IMR-90 (cell line): ENCODE results near the gene KIAA1328. TPM values are rescaled to one million over a fixed set of nuclear protein-coding genes. Genes with fewer than 3 reads are reported as not detected.

ENCODE experiments used
- ATAC-seq: fragments of 200-7000 bp; cut with Tn5 transposase; 2 replicates; pipeline ENCODE4 v1.9.1; 2020; ENCODE audit warnings: low read depth, mild to moderate bottlenecking, moderate library complexity
- BruUV-seq: library from RNA; stranded (reverse); fragments of 400-500 nt; replicated peaks from 2 replicates; lab custom pipeline; 2021; lab: Mats Ljungman, UMichigan
- CTCF ChIA-PET: fragments of 300-600 bp; formaldehyde crosslinking; extraction: SDS; loops from one replicate; lab custom pipeline; 2021; ENCODE audit warnings: antibody characterized with exemption; lab: Yijun Ruan, JAX
- POLR2A ChIA-PET: fragments of 300-600 bp; sonication (Branson Sonifier 250); formaldehyde crosslinking; loops from one replicate; lab custom pipeline; 2022; ENCODE audit warnings: antibody characterized with exemption; ENCODE audit not compliant: unreplicated experiment; lab: Charles Lee
- DNase-seq: peaks from one replicate; pipeline ENCODE4 v3.0.0; 2013
- H2AFZ ChIP-seq: replicated peaks from 2 replicates; pipeline ENCODE3; 2013; ENCODE audit warnings: low read length, mild to moderate bottlenecking; ENCODE audit not compliant: poor library complexity
- H2AK5ac ChIP-seq: 2 replicates; pipeline ENCODE4 v1.6.1; 2013; ENCODE audit warnings: low read depth, low read length, inconsistent platforms
- H2AK9ac ChIP-seq: replicated peaks from 2 replicates; pipeline ENCODE3; 2013; ENCODE audit warnings: mild to moderate bottlenecking, low read depth, low read length, moderate library complexity; ENCODE audit not compliant: poor library complexity
- H2BK120ac ChIP-seq: 2 replicates; pipeline ENCODE4 v1.6.1; 2013; ENCODE audit warnings: low read depth, low read length, inconsistent platforms
- H2BK15ac ChIP-seq: 3 replicates; pipeline ENCODE4 v1.6.1; 2013; ENCODE audit warnings: low read depth, low read length, inconsistent platforms
- H2BK20ac ChIP-seq: 2 replicates; pipeline ENCODE4 v1.6.1; 2013; ENCODE audit warnings: low read depth, mild to moderate bottlenecking, inconsistent platforms, low read length, moderate library complexity
- H2BK5ac ChIP-seq: 2 replicates; pipeline ENCODE4 v1.6.1; 2013; ENCODE audit warnings: mild to moderate bottlenecking, low read depth, low read length, inconsistent platforms; ENCODE audit not compliant: poor library complexity, severe bottlenecking
- H3K14ac ChIP-seq: replicated peaks from 2 replicates; pipeline ENCODE4 v1.6.1; 2013; ENCODE audit warnings: low read depth, low read length, inconsistent platforms
- H3K18ac ChIP-seq: 2 replicates; pipeline ENCODE4 v1.6.1; 2013; ENCODE audit warnings: low read depth, low read length, control low read depth
- H3K23ac ChIP-seq: 2 replicates; pipeline ENCODE4 v1.6.1; 2013; ENCODE audit warnings: low read depth, low read length, inconsistent platforms
- H3K27ac ChIP-seq: 2 replicates; pipeline ENCODE4 v1.5.1; 2013; ENCODE audit warnings: mild to moderate bottlenecking, control low read depth, low read length; ENCODE audit not compliant: insufficient read depth
- H3K27me3 ChIP-seq: 2 replicates; pipeline ENCODE4 v1.6.1; 2013; ENCODE audit warnings: low read length; ENCODE audit not compliant: control insufficient read depth, insufficient read depth
- H3K36me3 ChIP-seq: 2 replicates; pipeline ENCODE4 v1.6.1; 2013; ENCODE audit warnings: low read length, mixed read lengths; ENCODE audit not compliant: control insufficient read depth, insufficient read depth
- H3K4ac ChIP-seq: 2 replicates; pipeline ENCODE4 v1.6.1; 2013; ENCODE audit warnings: low read depth, low read length, inconsistent platforms
- H3K4me1 ChIP-seq: 2 replicates; pipeline ENCODE4 v1.6.1; 2013; ENCODE audit warnings: low read length, mixed read lengths; ENCODE audit not compliant: control insufficient read depth, insufficient read depth
- H3K4me2 ChIP-seq: 2 replicates; pipeline ENCODE4 v1.6.1; 2013; ENCODE audit warnings: low read depth, mild to moderate bottlenecking, control low read depth, low read length, moderate library complexity
- H3K4me3 ChIP-seq: 2 replicates; pipeline ENCODE4 v1.5.1; 2013; ENCODE audit warnings: low read depth, mild to moderate bottlenecking, control low read depth, low read length, moderate library complexity; ENCODE audit not compliant: insufficient read depth
- H3K56ac ChIP-seq: 2 replicates; pipeline ENCODE4 v1.6.1; 2013; ENCODE audit warnings: low read length, inconsistent platforms; ENCODE audit not compliant: insufficient read depth; ENCODE audit errors: extremely low read depth
- H3K79me1 ChIP-seq, 2 experiments: 2 replicates each; pipeline ENCODE4 v1.6.1; 2013; ENCODE audit warnings: low read length in 2 of 2, inconsistent platforms in 1 of 2, low read depth in 1 of 2
- H3K9ac ChIP-seq: 2 replicates; pipeline ENCODE4 v1.6.1; 2013; ENCODE audit warnings: low read depth, low read length, control low read depth
- H3K9me1 ChIP-seq: 2 replicates; pipeline ENCODE4 v1.6.1; 2013; ENCODE audit warnings: low read length, inconsistent platforms; ENCODE audit not compliant: insufficient read depth
- H3K9me3 ChIP-seq: 2 replicates; pipeline ENCODE4 v1.6.1; 2013; ENCODE audit warnings: low read length; ENCODE audit not compliant: control insufficient read depth, insufficient read depth
- H4K20me1 ChIP-seq: 2 replicates; pipeline ENCODE4 v1.6.1; 2013; ENCODE audit warnings: low read length, inconsistent platforms; ENCODE audit not compliant: insufficient read depth
- H4K5ac ChIP-seq: 2 replicates; pipeline ENCODE4 v1.6.1; 2013; ENCODE audit warnings: mild to moderate bottlenecking, low read depth, low read length, control low read depth
- H4K8ac ChIP-seq, 2 experiments: 2 replicates each; pipeline ENCODE4 v1.6.1; 2013; ENCODE audit warnings: low read depth in 2 of 2, low read length in 2 of 2, control low read depth in 1 of 2, inconsistent platforms in 1 of 2
- H4K91ac ChIP-seq: 2 replicates; pipeline ENCODE4 v1.6.1; 2013; ENCODE audit warnings: low read depth, low read length, inconsistent platforms; ENCODE audit not compliant: insufficient read depth
- BHLHE40 ChIP-seq: fragments of 150-350 bp; IDR thresholded peaks from 2 replicates; pipeline ENCODE4 v1.6.1; 2016; ENCODE audit warnings: mild to moderate bottlenecking, low read depth, low read length
- CEBPB ChIP-seq: IDR thresholded peaks from 2 replicates; pipeline ENCODE4 v1.6.1; 2012; ENCODE audit warnings: low read depth, low read length, improper control_type of control experiment
- FOS ChIP-seq: fragments of 150-350 bp; IDR thresholded peaks from 2 replicates; pipeline ENCODE4 v1.6.1; 2016; ENCODE audit warnings: low read depth, low read length
- MAFK ChIP-seq: IDR thresholded peaks from 2 replicates; pipeline ENCODE4 v1.6.1; 2012; ENCODE audit warnings: low read depth, low read length, improper control_type of control experiment
- MAZ ChIP-seq: IDR thresholded peaks from 2 replicates; pipeline ENCODE4 v1.6.1; 2012; ENCODE audit warnings: low read depth, mild to moderate bottlenecking, low read length, improper control_type of control experiment, moderate library complexity, borderline replicate concordance
- RCOR1 ChIP-seq: IDR thresholded peaks from 2 replicates; pipeline ENCODE4 v1.6.1; 2012; ENCODE audit warnings: mild to moderate bottlenecking, low read length, improper control_type of control experiment; ENCODE audit not compliant: insufficient replicate concordance
- RFX5 ChIP-seq: IDR thresholded peaks from 2 replicates; pipeline ENCODE4 v1.8.0; 2012; ENCODE audit warnings: low read depth, mild to moderate bottlenecking, low read length, moderate library complexity
- SMC3 ChIP-seq: fragments of 150-350 bp; IDR thresholded peaks from 2 replicates; pipeline ENCODE4 v1.6.1; 2016; ENCODE audit warnings: low read depth, mild to moderate bottlenecking, antibody characterized with exemption, low read length, moderate library complexity
- dilution Hi-C: fragments of 300-500 bp; cut with HindIII; formaldehyde crosslinking; loops from one replicate; pipeline ENCODE4 v1.14.3; 2018; ENCODE audit warnings: low sequenced_read_pairs; ENCODE audit not compliant: unreplicated experiment
- in situ Hi-C: fragments of 300-500 bp; cut with MboI; formaldehyde crosslinking; loops from 3 replicates; pipeline ENCODE4 v1.14.3; 2019; ENCODE audit warnings: low sequenced_read_pairs, inconsistent platforms, mixed read lengths
- intact Hi-C: fragments of 100-400 bp; cut with micrococcal nuclease; formaldehyde crosslinking; loops from 2 replicates; pipeline ENCODE4 v1.10.0; 2022
- polyA plus RNA-seq, 3 experiments: library from polyadenylated mRNA; depleted of rRNA; stranded (reverse); fragments of >200 nt; gene quantifications; 2 replicates each; pipeline ENCODE4 v1.2.3, GENCODE V29; 2012; ENCODE audit warnings: low replicate concordance in 1 of 3
- total RNA-seq: library from RNA; depleted of rRNA; stranded (reverse); fragments of >200 nt; gene quantifications from 2 replicates; pipeline ENCODE4 v1.2.3, GENCODE V29; 2012
- TF ChIP-seq, protein P1 (sequence below): fragments of 150-350 bp; IDR thresholded peaks from 2 replicates; pipeline ENCODE4 v1.6.1; 2017; ENCODE audit warnings: mild to moderate bottlenecking, antibody characterized with exemption, low read length, low read depth

Gene KIAA1328
- total and polyA plus RNA-seq, 2 of the 4 experiments (the other 2 are of a cell fraction): 2.4 to 7.0 TPM

DNA sequence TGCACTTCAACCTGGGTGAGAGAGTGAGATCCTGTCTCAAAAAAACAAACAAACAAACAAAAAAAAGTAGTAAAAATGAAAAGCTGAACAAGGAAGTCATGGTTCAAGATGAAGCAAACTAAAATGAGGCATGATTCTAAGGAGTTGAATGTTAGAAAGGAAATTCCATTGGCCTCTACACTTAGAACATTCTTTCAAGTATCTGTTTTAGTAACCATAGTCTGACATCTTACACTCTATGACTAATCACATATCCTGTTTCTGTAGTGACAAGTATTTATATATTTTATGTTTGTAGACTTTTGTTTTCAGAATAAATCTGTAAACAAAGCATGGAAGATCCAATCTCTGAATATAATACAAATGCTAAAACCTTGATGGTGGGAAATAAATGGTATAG is 164.1 kb downstream of the KIAA1328 start:
- no peaks in the 10 kb centered on the region for H3K9me3 ChIP-seq
- H3K9ac ChIP-seq: no peak overlapping the region
- in situ Hi-C loops (no loop called here), intact Hi-C loops (no loop called here), dilution Hi-C loops (no loop called here)
- no peak overlapping the region for H2BK120ac ChIP-seq
- H3K18ac ChIP-seq: no peak overlapping the region
- H3K4me3 ChIP-seq: no peak overlapping the region
- H2AK9ac ChIP-seq: no peak overlapping the region
- H3K36me3 ChIP-seq: no peaks in the 10 kb centered on the region
- TF ChIP-seq RCOR1 (no peak), CEBPB (no peak), SMC3 (no peak), MAZ (no peak), RFX5 (no peak), MAFK (no peak), FOS (no peak), BHLHE40 (no peak)
- TF ChIP-seq, protein P1, sequence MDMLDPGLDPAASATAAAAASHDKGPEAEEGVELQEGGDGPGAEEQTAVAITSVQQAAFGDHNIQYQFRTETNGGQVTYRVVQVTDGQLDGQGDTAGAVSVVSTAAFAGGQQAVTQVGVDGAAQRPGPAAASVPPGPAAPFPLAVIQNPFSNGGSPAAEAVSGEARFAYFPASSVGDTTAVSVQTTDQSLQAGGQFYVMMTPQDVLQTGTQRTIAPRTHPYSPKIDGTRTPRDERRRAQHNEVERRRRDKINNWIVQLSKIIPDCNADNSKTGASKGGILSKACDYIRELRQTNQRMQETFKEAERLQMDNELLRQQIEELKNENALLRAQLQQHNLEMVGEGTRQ: no peak
- no peak overlapping the region for H3K27ac ChIP-seq
- no peaks in the 10 kb centered on the region for H3K79me1 ChIP-seq
- 0 out of 2 replicates have a peak, but pooled peaks cover 2% of the 10 kb centered on the region for H3K4me1 ChIP-seq
- H2BK5ac ChIP-seq: no peak overlapping the region
- H4K20me1 ChIP-seq: no peaks in the 10 kb centered on the region
- no peak overlapping the region for H3K23ac ChIP-seq
- H3K9me1 ChIP-seq: no peaks in the 10 kb centered on the region
- no peak overlapping the region for H2BK20ac ChIP-seq
- H2AFZ ChIP-seq: no peak overlapping the region
- no peak overlapping the region for H2AK5ac ChIP-seq
- H3K14ac ChIP-seq: no peak overlapping the region
- no peak overlapping the region; the same call in 1 of the 2 replicates for H3K56ac ChIP-seq
- ATAC-seq (peak; percentile 80), DNase-seq (peak; percentile 61)
- H3K4me2 ChIP-seq: no peak overlapping the region
- H4K8ac ChIP-seq: peak overlapping the region in 1 of 2 experiments; percentile 3; a peak in 1 of 4 replicates
- no TSS peak for BruUV-seq
- H4K5ac ChIP-seq: no peak overlapping the region
- no peaks in the 10 kb centered on the region for H3K27me3 ChIP-seq
- ChIA-PET POLR2A (no interaction called here), CTCF (interaction anchor here (0.8 kb wide), 1 partner anchor 26 kb away, joined by 3 read pairs; no protein-coding TSS in a partner anchor)
- no peak overlapping the region for H4K91ac ChIP-seq
- no peak overlapping the region for H2BK15ac ChIP-seq
- H3K4ac ChIP-seq: no peak overlapping the region
